Stimulated activated CD8-positive, alpha-beta memory T cell treated with anti-CD3 and anti-CD28 coated beads, Interleukin-12 subunit alpha, Interleukin-12 subunit beta, amount 100 ng/mL, for 24 hours (primary cell): ENCODE results near the gene TLX2.
"Not testable (repeated sequence)": the region's sequence is repeated elsewhere in the genome, so short reads cannot be mapped to it uniquely, and the experiment has no call there.

Experiments
- DNase-seq: peaks from one replicate; pipeline ENCODE4 v3.0.0-alpha.2; 2020; ENCODE audit errors: extremely low read depth

Gene TLX2

DNA sequence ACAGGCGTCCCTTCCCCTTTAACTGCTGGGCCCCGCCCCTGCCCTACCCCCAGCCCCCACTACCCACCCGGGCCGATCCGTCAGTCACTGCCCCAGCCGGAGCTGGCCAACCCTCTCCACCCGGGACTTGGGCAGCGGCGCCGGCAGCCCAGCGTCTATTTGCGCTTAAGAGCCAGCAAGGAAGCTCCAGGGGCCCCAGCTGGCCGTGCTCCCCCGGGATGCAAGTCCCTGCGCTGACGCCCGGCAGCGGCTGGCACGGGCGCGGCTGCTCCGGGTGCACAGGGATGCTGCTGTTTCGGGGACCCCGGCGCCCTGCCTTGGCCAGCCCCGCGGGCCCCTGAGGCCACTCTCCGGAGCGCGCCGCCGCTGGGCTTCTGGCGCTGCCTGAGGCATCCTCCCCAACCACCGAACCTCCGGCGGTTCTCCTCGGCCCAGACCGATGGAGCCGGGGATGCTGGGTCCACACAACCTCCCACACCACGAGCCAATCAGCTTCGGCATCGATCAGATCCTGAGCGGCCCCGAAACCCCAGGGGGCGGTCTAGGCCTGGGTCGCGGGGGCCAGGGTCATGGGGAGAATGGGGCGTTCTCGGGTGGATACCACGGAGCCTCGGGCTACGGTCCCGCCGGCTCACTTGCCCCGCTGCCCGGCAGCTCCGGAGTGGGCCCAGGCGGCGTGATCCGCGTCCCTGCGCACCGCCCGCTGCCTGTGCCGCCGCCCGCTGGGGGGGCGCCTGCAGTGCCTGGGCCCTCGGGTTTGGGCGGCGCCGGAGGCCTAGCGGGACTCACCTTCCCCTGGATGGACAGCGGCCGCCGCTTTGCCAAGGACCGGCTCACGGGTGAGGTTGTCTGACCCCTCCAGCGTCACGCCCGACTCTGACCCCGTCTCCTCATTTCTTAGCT, at the start of gene TLX2:
Gene TLX2 (plus strand): TSS at position 83 of the 903 bp plus-strand sequence. CDS start 357 bp downstream, at position 440.
- no peak for DNase-seq

DNA sequence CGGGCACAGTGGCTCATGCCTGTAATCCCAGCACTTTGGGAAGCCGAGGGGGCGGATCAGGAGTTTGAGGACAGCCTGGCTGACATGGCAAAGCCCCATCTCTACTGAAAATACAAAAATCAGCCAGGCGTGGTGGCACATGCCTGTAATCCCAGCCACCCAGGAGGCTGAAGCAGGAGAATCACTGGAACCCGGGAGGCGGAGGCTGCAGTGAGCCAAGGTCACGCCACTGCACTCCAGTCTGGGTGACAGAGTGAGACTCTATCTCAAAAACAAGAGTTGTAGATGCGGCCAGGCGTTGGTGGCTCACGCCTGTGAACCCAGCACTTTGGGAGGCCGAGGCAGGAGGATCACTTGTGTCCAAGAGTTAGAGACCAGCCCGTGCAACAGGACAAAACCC, 43.5 kb upstream of the TLX2 start:
- not testable (repeated sequence) for DNase-seq

DNA sequence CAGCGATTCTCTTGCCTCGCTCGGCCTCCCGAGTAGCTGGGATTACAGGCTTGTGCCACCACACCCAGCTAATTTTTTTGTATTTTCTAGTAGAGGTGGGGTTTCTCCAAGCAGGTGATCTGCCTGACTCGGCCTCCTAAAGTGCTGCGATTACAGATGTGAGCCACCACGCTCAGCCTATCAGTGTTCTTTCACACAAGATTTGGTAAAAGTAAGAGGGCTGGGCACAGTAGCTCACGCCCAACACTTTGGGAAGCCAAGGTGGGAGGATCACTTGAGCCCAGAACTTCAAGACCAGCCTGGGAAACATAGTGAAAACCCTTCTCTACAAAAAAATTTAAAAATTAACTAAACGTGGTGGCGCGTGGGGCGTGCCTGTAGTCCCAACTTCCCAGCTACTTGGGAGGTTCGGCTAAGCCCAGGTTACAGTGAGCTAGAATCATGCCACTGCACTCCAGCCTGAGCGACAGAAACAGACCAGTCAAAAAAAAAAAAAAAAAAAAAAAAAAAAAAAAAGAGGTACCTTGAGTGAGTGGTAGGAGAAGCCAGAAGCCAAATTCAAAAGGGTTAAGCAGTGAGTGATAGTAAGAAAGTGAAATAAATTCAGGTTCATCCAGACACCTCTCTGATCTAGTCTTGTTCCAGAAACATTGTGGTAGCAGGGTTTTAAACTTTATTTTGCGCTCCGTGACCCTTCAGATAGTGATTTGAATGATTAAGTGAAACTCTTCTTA, 42.8 kb upstream of the TLX2 start:
- no peak for DNase-seq

DNA sequence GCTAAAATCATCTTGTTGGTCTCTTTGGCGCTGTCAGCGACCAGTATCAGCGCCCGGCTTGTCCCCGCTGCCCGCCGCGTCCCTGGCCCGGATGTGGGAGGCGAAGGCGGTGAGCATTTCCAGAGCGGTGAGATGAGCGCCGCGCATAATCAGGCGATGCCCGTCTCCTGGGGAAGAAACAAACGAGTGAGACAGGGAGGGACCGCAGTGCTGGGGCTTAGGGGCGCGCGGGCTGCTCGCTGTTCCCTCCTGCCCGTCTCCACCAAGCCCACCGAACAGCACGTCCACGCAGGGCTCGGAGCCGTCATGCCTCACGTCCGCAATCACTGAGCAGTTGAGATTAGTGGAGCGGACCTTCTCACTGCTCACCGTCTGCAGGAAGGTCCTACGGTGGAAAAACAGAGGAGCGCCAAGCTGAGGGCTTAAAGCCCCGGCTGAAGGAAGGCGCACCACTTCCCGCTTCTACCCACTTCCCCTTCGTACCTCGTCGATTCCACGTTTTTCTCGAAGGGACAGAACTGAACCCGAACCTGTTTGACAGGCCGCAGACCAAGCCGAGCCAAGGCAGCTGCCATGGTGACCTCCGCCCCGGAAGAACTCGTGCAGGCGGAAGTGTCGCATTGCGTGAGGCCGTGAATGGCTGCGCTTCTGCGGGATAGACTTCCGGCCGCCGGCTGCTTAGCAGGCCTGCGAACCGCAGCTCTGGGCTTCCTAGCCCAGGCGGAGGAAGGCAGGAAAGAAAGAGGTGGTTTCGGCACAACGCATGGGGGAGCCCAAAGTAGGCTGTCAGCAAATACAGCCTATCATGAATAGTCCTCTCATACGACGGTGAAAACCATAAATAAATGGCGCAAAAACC, 41.9 kb upstream of the TLX2 start, which contains the start of gene MRPL53:
Gene MRPL53 (minus strand): TSS at position 595 of the 859 bp plus-strand sequence. CDS start 20 bp downstream, at position 575.
- peak; percentile 87 for DNase-seq

DNA sequence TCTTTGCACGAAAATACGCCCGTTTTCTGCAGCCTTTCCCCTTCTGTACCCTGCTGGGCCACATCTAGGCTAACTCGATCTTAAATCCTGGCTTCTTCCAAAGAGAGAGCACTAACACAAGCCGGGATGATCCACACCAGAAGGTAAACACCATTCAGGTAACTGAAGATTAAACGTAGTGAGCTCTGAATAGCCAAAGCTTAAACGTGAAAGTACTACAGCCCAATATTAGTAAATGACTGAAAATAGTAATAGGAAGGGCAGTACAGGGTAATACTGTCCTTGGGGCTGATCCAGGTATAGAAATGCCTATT, 41.3 kb upstream of the TLX2 start:
- no peak for DNase-seq

DNA sequence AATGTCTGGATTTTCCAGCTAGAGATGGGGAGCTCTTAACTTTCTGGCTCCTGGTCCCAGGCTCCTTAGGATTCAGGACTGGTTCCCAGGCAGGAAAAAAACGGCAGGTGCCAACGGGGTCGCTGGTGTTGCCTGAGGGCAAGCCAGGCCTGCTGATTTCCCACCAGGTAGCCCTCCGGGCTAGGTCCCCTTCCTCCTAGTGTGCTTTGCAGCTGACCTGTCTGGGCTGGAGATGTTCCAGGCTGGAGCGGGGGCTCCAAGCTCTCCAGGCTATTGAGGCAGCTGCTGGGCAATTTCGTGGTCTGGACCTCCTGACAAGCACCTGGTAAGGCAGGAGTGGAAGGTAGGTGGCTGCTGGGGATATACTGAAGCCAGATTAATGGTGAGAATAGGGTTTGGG, 39.8 kb upstream of the TLX2 start:
- DNase-seq, result no peak

DNA sequence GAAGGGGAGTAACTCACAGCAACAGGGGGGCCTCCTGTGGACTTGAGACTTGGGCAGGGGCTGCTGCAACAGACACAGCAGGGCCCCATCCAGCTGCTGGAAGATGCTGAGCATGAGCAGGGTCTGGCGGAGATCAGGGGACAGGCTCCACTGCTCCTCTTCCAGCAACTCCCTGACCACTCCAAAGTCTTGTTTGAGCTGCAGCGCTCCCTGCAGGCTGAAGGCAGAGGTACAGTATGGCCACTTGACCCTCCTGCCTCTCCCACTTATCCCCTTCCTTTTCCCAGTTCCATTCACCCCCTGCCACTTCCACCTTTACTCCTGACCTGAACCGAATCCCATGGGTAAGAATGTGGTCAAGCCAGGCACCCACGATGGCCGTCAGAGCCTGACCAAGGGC, 39.4 kb upstream of the TLX2 start:
- DNase-seq, result no peak

DNA sequence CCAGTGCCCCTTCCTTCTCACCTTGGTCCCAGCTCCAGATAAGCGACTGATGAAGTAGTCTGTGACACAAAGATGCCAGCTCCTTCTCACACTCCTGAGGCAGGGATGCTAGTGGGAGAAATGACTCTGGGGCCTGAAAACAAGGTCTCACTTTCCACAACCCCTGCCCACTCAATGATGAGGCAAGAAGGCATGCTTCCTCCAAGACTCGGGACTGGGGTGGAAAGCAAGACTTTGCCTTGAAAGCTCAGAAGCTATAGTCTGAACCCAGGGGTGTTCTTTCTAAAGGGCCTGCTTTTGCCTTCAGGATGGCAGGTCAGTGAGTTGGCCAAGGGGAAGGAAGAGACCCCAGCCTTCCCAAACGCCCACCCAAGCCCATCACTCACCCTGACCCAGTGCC, 32.8 kb upstream of the TLX2 start:
- no peak for DNase-seq

DNA sequence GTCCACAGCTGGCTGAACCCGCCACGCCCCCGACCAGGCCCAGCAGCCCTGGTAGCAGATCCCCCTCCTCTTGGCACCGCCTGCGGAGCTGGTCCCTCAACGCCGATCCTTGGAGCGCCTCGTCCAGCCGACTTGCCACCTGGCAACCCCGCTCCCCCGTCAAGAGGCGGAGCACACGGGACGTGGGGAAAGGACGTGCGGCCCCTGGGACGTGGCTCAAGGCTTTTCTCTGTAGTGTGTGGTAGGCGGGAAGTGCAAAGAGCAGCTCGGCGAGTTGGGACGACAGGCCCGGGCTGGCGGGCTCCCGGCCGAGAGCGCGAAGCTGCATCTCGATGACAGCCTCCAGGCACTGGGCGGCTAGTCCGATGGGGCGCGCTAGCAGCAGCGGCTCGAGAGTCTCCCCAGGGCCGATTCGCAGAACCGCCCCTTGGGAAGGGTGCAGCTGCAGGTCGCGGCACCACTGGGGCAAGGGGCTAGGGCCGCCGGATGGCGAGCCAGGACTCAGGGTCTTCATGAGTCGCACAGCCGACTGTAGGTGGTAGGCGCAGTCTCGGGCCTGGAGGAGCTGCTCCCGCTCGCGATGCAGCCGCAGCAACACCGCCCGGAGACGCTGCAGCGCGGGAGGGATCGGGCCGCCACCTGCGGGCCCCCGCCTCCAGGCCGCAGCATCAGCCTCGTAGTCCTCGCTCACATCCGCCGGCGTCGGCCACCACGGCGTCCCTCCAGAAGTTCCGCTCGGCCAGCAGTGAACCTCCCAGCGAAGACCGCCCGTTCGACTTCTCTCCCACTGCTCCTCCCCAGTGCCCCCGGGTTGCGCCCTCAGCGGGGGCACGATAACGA, 32.1 kb upstream of the TLX2 start:
- no peak for DNase-seq

DNA sequence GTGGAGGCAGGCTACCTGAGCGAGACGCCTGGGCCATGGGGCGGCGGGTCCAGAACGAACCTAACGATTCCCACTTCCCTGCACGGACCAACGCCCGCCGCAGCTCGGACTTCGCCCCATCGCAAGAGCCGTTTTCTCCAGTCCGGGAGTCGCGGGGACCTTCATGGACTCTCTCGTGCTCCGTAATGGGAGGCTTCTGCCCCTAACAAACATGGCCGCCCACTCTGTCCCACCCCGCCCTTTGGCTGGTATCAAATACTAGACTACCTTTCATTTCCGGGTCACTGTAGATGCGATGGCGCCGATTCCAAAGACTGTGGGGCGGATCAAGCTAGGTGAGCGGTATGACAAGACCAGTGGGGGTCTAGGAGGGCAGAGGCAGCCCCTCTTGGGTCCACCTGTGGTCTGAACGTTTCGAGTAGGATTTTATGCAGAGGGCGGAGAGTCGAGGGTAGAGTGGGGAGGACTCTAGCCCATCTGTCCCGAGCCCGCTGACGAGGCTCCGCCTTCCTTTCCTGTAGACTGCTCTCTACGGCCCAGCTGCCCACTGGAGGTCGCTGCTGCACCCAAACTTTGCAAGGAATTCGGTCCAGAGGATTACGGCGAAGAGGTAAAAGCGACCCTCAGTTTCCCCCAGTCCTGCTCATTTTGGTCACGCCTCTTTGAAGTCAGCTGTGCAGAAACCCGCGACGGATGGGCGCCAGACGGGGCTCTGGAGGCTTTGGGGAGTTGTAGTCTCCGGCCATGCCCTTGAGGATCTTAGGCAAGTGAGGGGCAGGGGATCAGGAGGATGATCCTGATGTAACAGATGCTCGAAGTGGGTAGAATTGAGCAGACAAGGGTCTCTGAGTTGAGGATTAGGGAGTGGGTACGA, 31.2 kb upstream of the TLX2 start, which contains the start of the genes CCDC142 and TTC31:
Gene CCDC142 (minus strand): TSS at position 198 of the 874 bp plus-strand sequence. CDS start 161 bp downstream, at position 37.
Gene TTC31 (plus strand): TSS at position 281 of the 874 bp plus-strand sequence. CDS start 15 bp downstream, at position 296.
- peak; percentile 78 for DNase-seq

DNA sequence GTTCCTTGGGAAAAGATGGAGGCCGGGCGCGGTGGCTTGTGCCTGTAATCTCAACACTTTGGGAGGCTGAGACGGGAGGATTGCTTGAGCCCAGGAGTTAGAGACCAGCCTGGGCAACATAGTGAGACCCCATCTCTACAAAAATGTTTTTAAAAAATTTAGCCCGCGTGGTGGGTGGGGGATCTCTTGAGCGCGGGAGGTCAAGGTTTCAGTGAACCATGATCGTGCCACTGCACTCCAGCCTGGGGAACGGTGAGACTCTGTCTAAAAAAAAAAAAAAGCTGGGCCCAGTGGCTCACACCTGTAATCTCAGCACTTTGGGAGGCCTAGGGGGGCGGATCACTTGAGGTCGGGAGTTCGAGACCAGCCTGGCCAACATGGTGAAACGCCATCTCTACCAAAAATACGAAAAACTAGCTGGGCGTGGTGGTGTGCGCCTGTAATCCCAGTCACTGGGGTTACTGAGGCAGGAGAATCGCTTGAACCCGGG, 30.5 kb upstream of the TLX2 start:
- not testable (repeated sequence) for DNase-seq

DNA sequence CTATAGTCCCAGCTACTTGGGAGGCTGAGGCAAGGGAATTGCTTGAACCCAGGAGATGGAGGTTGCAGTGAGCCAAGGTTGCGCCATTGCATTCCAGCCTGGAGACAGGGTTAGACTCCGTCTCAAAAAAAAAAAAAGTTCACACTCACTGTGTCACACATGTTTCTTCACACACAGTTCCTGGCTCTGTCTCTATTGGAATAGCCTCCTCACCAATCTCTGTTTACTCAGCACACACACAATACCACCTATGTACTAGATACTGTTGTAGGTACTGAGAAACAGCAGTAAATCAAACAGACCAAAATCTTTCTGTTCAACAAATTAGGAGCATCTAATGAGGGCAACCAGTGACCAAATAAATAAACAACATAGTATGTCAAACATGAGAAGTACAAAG, 28.1 kb upstream of the TLX2 start:
- DNase-seq, result no peak

DNA sequence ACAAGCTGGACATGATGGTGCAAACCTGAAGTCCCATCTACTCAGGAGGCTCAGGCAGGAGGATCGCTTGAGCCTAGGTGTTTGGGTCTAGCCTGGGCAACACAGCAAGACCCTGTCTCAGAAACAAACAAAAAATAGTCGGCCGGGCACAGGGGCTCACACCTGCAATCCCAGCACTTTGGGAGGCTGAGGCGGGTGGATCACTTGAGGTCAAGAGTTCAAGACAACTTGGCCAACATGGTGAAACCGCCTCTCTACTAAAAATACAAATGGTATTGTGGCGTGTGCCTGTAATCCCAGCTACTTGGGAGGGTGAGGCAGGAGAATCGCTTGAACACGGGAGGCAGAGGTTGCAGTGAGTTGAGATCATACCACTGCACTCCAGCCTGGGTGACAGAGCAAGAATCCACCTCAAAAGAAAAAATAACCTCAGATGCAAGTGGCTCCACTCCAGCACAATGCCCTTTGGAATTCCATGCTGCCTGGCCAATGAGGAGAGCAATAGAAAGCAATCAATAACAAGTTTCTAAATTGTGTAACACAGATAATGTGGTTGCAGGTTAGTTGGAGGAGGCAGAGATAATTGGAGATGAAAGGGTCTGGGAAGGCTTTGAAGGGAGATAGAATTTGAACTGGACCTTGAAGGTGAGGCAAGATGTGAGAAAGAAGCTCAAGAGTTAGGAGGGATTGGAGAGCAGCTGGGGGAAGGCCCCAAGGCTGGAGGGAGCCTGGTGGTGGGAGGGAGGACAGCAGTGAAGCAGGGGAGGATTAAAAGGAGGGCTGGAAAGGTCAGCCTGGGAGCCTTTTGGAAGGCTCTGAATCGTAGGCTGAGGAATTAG, 25.4 kb upstream of the TLX2 start:
- no peak for DNase-seq

DNA sequence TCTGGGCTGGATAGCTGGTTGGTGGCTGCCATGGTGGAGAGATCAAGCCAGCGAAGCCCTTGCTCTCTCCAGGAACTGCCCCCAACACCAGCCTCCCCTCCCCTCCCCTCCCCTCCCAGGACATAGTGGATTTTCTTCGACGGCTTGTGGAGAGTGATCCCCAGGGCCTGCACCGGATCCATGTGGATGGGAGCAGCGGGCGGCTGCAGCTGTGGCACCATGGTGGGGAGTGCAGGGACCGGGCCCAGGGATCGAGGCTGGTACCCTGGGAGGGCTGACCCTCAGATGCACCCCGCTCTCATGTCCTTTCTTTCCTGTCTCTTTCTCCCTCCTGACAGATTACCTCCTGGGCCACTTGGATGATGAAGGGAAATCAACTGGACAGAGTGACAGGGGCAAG, 24.3 kb upstream of the TLX2 start:
- no peak for DNase-seq

DNA sequence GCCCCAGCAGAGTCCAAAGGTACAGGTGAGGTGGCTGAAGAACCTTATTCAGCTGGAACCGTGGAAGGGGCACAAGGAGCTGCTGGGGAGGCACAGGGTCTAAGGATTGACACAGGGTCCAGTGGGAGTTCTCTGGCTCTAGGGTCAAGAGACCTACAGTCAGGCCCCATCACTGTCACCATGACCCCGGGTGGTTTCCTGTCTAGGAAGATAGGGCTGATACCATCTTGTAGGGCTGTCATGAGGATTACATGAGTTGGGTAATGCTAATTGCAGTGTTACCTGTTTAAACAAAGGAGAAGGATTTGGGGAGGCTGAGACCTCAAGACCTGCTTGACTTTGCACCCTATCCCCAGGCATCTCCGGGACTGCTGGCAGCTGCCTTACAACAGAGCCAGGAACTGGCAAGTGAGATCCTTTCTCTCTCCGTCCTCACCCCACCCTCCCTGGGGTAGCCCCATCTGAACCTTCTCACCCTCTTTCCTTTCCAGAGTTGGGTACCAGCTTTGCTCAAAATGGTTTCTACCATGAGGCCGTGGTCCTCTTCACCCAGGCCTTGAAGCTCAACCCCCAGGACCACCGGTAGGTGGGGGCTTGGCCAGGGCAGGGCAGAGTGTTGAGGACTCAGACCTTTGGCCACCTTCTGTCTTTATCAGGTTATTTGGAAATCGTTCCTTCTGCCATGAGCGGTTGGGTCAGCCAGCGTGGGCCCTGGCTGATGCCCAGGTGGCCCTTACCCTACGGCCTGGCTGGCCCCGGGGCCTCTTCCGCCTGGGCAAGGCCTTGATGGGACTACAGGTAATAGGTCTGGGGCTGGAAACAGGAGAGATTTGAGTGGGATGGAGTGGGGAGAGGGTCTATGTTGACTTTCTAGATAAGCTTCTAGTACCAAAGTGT, 22.4 kb upstream of the TLX2 start:
- no peak for DNase-seq

DNA sequence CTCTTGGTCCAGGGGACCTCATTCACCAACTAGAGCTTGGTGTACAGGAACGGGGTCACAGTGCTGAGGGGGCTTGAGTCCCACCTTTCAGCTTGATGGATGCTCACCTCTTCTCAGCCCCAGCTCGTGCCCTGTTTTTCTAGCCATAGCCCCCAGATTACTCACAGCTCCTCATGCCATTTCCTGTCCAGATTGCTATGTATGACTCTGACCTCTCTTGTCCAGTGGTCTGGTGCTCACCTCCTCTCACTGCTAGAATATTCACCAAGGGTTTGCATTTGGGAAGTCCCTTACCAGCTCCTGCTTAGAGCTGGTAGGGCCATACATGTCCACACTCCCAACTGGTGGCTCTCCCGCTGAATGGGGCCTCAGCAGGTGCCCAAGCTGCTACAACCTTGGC, 20.7 kb upstream of the TLX2 start:
- no peak for DNase-seq

DNA sequence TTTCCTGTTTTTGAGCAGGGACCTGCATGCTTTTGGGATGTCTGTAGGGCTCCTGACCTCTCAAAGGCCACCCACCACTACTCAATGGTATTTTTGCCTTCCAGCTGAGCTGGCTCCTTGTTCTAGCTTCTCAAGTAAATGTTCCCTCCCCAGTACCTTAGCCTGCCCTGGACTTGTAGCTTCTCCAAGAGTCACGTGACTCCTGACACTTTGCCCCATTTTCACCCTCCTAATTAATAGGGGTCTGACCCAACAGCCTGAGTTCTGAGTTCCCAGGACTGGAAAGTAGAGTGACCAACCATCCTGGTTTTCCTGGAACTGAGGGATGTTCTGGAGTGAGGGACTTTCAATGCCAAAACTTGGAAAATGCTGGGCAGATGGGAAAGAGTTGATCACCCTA, 18.8 kb upstream of the TLX2 start:
- no peak for DNase-seq
